ENCODE measurements around the gene CTBP1. TPM values are rescaled to one million over a fixed set of nuclear protein-coding genes. Genes with fewer than 3 reads are reported as not detected.
A peak's percentile ranks its signal among the peaks of the same experiment; 100 is the strongest.

Gene CTBP1
- total RNA-seq, 1 experiment from 2014 or later: 136 TPM

DNA sequence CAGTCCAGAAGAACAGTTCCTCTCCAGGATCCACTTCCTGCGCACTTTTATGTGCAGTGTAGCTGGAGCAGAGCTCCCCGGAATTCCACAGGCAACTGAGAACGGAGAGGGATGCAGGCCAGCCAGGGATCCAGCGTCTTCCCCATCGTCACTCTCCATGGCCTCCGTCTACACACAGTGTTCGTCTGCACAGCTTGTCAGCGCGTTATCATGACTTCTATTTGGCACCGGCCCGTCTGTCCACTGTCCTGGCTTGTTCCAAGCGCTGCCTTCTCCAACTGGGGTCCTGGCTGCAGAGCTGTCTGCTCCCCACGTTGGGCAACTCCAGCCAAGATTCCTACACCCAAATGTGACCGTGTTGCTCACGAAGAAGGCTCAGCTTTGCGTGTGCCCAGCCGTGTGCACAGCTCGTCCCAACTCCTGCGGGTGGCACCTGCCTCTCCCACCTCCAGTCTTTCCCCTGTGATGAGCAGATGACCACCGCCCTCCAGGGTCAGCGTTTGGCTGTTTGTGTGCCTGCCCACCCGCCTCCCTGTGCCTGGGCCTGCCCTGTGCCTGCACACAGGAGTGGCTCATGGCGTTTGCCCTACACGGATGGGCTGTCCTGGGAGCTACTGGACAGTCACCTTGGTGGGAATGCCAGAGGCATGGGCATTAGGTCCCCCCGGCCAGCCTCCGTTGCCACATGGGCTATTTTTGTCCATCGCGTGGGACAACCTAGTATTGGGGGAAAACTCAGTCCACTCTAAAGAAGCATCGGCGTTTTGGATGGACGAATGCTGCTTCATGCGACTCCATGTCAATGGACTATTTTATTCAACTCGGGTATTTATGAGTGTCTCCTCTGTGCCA is 2.2 kb upstream of the CTBP1 start:
- Histone ChIP-seq H3T11ph (ENCODE audit: low read length) (no peak overlapping the region), H2BK5ac (ENCODE audit: insufficient read length, low read length) (no peak overlapping the region), H3K79me1 (ENCODE audit: insufficient read depth, low read depth, low read length, poor library complexity, severe bottlenecking) (no peaks in the 10 kb centered on the region), H4K20me1 (ENCODE audit: control insufficient read depth, insufficient read depth, insufficient read length) (no peaks in the 10 kb centered on the region), H2AK5ac (ENCODE audit: insufficient read length, low read length) (no peak overlapping the region), H3K4ac (ENCODE audit: low read depth, low read length) (no peak overlapping the region), H3K23ac (ENCODE audit: insufficient read length, low read depth, low read length) (no peak overlapping the region), H2BK15ac (ENCODE audit: low read depth, low read length) (no peak overlapping the region), H3K56ac (ENCODE audit: insufficient read length, low read depth, low read length) (no peak overlapping the region), H3K14ac (ENCODE audit: insufficient read depth, low read length) (no peak overlapping the region), H3K9me3 (ENCODE audit: control insufficient read depth, low read depth, low read length) (peaks cover 38% of the 10 kb centered on the region), H3K18ac (ENCODE audit: insufficient read length, low read depth, low read length) (no peak overlapping the region), H3K4me2 (ENCODE audit: insufficient read depth, insufficient read length, low read length) (no peak overlapping the region), H3K9ac (ENCODE audit: extremely low read depth, insufficient read length, low read length) (no peak overlapping the region), H4K5ac (ENCODE audit: insufficient read length, low read depth, low read length) (no peak overlapping the region), H3K4me1 (ENCODE audit: insufficient read depth, low read length) (no peaks in the 10 kb centered on the region), H2BK20ac (ENCODE audit: low read depth, low read length, poor library complexity, severe bottlenecking) (no peak overlapping the region), H3K23me2 (ENCODE audit: insufficient read length, low read depth, low read length, poor library complexity, severe bottlenecking) (peaks cover 7% of the 10 kb centered on the region), H2AFZ (ENCODE audit: low read length) (no peak overlapping the region), H4K8ac (replicated peaks; ENCODE audit: insufficient read length, low read depth, low read length) (no peak overlapping the region), H3K27ac (ENCODE audit: insufficient read length, low read depth, low read length) (no peak overlapping the region), H2BK12ac (ENCODE audit: insufficient read length, low read depth, low read length) (no peak overlapping the region), H2BK120ac (ENCODE audit: low read depth, low read length, poor library complexity, severe bottlenecking) (no peak overlapping the region), H3K27me3 (ENCODE audit: insufficient read depth, low read length) (no peaks in the 10 kb centered on the region), H4K91ac (ENCODE audit: insufficient read length, low read depth, low read length) (no peak overlapping the region), H3K79me2 (ENCODE audit: insufficient read depth, low read length) (peaks cover 14% of the 10 kb centered on the region; the same call in 1 of the 2 replicates)
- H3K9me3 Mint-ChIP-seq: peaks cover 59 to 63% of the 10 kb centered on the region in 2 experiments
- peak overlapping the region; percentile 37 to 66 for H3K4me3 Mint-ChIP-seq
- no CpG with 5 or more reads among the region's 33 CpGs for WGBS (ENCODE audit: extremely low coverage, insufficient read length, low lambda C conversion rate)
- H3K27me3 Mint-ChIP-seq (ENCODE audit: low read depth): peaks cover 44% of the 10 kb centered on the region
- DNase-seq: no peak
- TF ChIP-seq CTCF (conservative IDR thresholded peaks at IDR 0.05): no peak
- peaks cover 5 to 9% of the 10 kb centered on the region in 2 experiments; a peak in 3 of 4 replicates for H3K4me1 Mint-ChIP-seq
- H3K27ac Mint-ChIP-seq: no peak overlapping the region
- peaks cover 43 to 50% (median 44%) of the 10 kb centered on the region in 3 experiments for H3K36me3 Mint-ChIP-seq (ENCODE audit: insufficient read depth in 1 of 3, low read depth in 3 of 3)

All from H9 (cell line).